Measurements from ENCODE around the gene EGFR.

EGFR gene

GRCh38 chr7:55189878-55190436 is 171.1 kb downstream of the EGFR start:
- DNase-seq (ENCODE audit: low spot score) = no peak

DNA sequence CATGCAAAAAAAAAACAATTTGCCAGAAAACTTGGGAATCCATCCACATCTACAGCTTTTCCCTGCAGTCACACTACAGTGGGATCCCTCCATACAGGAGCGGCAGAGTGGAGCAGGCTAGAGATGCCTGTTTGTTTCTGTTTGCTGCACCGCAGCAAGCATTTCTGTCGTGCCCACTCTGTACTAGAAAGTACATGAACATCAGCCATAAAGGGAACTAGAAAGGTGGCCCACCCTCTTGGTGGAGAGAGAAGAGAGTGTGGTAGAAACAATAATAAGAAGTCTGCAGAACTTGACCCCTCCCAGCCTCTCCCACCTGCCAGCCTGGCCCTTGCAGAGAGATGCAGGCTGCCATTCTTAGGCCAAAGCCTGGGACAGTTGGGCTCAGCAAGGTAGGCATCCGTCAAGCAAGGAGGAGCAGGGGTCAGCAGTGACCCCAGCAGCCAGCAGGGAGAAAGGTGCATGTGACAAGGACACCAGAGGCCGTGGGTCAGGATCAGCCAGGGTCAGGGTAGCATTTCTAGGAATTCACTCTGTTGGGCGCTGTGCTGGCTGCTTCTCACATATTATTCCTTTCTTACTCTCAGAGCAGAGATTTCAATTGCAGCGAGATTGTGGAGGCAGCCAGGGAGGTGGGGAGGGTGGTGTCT is 171.8 kb downstream of the EGFR start:
- no peak for DNase-seq (ENCODE audit: low spot score)

DNA sequence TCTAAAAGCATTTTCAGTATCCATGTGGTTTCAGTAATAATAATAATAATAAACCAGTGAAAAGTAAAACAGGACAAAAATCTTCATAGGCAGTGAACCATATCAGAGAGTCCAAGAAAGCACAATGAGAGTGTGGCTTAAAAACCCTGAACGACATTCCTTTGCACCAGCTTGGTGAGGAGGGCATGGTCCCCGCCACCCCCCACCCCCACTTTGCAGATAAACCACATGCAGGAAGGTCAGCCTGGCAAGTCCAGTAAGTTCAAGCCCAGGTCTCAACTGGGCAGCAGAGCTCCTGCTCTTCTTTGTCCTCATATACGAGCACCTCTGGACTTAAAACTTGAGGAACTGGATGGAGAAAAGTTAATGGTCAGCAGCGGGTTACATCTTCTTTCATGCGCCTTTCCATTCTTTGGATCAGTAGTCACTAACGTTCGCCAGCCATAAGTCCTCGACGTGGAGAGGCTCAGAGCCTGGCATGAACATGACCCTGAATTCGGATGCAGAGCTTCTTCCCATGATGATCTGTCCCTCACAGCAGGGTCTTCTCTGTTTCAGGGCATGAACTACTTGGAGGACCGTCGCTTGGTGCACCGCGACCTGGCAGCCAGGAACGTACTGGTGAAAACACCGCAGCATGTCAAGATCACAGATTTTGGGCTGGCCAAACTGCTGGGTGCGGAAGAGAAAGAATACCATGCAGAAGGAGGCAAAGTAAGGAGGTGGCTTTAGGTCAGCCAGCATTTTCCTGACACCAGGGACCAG is 172.5 kb downstream of the EGFR start:
- no peak for DNase-seq (ENCODE audit: low spot score)

- no peak for DNase-seq (ENCODE audit: low spot score)
These were observed 173.3 kb downstream of the EGFR start for GRCh38 chr7:55191926-55192692.

GRCh38 chr7:55192723-55193122 is 173.9 kb downstream of the EGFR start:
- DNase-seq (ENCODE audit: low spot score) = no peak

DNA sequence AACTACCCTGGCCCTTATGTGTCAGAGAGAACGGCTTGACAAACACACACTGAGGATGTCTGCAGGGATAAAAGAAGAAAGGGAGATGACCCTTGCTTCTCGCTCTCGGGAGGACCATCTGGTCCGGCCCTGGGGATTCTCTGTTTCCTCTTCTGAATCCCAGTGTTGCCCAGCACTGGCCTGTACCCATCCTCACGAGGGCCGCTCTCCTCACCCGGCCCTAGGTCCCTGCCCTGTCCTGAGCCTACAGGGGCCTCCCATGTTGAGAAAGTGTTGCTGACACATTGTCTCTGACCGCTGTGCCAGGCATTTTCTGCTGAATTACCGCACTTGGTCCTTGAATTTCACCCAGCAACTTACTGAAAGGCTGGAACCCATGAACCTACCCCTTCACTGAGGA is 174.4 kb downstream of the EGFR start:
- no peak for DNase-seq (ENCODE audit: low spot score)

DNA sequence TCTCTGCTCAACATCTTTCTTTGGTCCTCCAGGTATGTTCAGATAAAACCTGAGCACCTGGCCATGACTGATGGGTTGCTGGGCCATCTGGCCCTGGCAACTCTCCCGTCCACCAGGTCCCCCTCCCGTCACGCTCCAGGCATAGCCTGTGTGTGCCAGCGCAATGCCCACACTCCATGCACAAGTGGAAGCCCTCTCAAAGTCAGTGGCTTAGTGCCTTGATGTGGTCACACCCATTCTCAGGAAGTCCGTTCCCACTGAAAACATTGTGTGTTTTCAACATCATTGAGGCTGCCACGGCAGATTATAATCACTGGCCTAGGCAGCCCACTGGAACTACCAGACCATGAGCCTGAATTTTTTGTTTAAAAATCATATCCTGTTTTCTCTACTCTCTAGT is 175.7 kb downstream of the EGFR start:
- no peak for DNase-seq (ENCODE audit: low spot score)

DNA sequence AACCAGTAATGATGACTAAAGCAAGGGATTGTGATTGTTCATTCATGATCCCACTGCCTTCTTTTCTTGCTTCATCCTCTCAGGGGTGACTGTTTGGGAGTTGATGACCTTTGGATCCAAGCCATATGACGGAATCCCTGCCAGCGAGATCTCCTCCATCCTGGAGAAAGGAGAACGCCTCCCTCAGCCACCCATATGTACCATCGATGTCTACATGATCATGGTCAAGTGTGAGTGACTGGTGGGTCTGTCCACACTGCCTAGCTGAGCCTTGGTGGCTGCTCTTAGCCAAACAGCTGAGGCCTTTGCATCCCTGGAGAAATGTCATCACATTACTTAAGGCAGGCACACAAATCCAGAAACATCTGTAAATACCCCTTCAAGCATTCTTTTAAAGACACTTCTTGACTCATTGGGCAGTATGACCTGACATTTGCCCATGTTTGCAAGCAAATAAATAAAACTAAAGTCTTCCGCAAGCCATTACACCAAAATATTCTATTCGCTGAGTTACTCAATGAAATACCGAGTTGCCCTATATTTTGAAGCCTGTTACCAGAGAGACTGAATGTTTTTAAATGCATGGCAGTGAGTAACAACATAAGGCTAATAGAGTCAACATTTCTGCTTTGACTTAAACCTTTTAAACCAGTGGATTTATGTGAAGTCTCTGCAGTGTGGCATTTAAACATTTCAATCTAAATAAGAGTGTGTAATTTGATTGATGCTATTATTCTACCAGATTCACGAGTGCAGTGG is 180.0 kb downstream of the EGFR start:
- DNase-seq (ENCODE audit: low spot score) = no peak

GRCh38 chr7:55199418-55199817 is 180.6 kb downstream of the EGFR start:
- DNase-seq (ENCODE audit: low spot score) = no peak

DNA sequence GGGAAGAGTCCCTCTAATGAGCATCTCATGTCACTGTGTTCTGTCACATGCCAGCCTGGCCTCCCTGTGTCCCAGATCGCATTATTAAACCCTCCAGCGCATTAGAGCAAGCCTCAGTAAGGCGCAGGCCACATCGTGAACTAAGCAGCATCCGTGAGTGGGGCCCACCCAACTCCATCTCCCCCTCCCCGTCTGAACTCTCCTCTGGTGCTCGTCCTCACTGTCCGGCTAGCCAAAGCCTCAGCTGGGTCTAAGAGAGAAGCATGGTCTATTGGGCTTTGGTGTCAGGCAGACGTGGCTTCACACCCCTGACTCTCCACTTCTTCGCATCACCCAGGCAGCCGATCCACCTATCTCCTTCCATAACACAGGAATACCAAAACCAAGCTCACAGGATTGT is 181.6 kb downstream of the EGFR start:
- DNase-seq (ENCODE audit: low spot score) = no peak

- no peak for DNase-seq (ENCODE audit: low spot score)
These were observed 183.5 kb downstream of the EGFR start for GRCh38 chr7:55202150-55202913.

DNA sequence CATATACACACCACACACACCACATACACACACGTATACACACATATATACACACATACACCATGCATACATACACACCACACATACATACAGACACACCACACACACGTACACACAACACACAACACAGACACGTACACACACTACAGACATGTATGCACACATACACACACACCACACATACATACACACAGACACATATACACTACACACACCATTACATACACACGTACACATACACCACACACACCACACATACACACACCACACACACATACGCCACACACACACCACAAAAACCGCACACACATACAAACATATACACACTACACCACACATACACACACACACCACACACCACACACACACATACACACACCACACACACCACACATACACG is 184.5 kb downstream of the EGFR start:
- no peak for DNase-seq (ENCODE audit: low spot score)

DNA sequence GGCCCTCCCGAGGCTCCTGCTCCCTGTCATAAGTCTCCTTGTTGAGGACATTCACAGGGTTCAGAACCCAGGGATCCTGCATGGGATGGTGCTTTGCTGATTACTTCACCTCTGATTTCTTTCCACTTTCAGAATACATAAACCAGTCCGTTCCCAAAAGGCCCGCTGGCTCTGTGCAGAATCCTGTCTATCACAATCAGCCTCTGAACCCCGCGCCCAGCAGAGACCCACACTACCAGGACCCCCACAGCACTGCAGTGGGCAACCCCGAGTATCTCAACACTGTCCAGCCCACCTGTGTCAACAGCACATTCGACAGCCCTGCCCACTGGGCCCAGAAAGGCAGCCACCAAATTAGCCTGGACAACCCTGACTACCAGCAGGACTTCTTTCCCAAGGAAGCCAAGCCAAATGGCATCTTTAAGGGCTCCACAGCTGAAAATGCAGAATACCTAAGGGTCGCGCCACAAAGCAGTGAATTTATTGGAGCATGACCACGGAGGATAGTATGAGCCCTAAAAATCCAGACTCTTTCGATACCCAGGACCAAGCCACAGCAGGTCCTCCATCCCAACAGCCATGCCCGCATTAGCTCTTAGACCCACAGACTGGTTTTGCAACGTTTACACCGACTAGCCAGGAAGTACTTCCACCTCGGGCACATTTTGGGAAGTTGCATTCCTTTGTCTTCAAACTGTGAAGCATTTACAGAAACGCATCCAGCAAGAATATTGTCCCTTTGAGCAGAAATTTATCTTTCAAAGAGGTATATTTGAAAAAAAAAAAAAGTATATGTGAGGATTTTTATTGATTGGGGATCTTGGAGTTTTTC is 186.5 kb downstream of the EGFR start:
- DNase-seq (ENCODE audit: low spot score) = no peak

DNA sequence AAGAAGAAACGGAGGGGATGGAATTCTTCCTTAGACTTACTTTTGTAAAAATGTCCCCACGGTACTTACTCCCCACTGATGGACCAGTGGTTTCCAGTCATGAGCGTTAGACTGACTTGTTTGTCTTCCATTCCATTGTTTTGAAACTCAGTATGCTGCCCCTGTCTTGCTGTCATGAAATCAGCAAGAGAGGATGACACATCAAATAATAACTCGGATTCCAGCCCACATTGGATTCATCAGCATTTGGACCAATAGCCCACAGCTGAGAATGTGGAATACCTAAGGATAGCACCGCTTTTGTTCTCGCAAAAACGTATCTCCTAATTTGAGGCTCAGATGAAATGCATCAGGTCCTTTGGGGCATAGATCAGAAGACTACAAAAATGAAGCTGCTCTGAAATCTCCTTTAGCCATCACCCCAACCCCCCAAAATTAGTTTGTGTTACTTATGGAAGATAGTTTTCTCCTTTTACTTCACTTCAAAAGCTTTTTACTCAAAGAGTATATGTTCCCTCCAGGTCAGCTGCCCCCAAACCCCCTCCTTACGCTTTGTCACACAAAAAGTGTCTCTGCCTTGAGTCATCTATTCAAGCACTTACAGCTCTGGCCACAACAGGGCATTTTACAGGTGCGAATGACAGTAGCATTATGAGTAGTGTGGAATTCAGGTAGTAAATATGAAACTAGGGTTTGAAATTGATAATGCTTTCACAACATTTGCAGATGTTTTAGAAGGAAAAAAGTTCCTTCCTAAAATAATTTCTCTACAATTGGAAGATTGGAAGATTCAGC is 187.6 kb downstream of the EGFR start:
- DNase-seq (ENCODE audit: low spot score) = no peak

DNA sequence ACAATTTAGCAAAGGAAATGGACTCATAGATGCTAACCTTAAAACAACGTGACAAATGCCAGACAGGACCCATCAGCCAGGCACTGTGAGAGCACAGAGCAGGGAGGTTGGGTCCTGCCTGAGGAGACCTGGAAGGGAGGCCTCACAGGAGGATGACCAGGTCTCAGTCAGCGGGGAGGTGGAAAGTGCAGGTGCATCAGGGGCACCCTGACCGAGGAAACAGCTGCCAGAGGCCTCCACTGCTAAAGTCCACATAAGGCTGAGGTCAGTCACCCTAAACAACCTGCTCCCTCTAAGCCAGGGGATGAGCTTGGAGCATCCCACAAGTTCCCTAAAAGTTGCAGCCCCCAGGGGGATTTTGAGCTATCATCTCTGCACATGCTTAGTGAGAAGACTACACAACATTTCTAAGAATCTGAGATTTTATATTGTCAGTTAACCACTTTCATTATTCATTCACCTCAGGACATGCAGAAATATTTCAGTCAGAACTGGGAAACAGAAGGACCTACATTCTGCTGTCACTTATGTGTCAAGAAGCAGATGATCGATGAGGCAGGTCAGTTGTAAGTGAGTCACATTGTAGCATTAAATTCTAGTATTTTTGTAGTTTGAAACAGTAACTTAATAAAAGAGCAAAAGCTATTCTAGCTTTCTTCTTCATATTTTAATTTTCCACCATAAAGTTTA is 188.8 kb downstream of the EGFR start:
- no peak for DNase-seq (ENCODE audit: low spot score)

GRCh38 chr7:55209366-55209765 is 190.5 kb downstream of the EGFR start:
- DNase-seq (ENCODE audit: low spot score) = no peak

GRCh38 chr7:55210176-55210575 is 191.4 kb downstream of the EGFR start:
- DNase-seq (ENCODE audit: low spot score) = no peak

GRCh38 chr7:55210716-55211115 is 191.9 kb downstream of the EGFR start:
- DNase-seq (ENCODE audit: low spot score) = no peak

DNA sequence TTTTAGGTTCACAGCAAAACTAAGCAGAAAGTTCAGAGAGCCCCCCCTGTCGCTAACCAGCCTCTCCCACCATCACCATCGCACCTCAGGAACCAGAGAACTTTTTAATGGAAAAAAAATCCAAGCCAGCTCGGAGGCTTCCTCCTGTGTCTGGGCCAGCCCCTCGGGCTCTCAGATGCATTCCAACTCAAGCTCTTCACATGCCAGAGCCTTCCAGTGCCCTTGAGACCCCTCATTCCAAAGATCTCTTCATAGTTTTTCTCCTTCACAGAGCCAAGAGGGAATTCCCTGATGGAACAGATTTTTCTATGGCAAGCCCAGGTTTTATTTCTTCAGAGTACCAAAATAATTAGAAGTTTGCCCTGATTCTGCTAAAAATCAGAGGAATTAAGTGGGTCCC is 192.9 kb downstream of the EGFR start:
- no peak for DNase-seq (ENCODE audit: low spot score)
